NCI-H82 treated with DMSO at 0.1 percent for 48 hours (cell line): ENCODE data around the gene NPM1.

Experiments
- DNase-seq: peaks from one replicate; lab custom pipeline; 2025; ENCODE audit not compliant: unreplicated experiment; lab: John Stamatoyannopoulos, UW

The NPM1 gene

DNA sequence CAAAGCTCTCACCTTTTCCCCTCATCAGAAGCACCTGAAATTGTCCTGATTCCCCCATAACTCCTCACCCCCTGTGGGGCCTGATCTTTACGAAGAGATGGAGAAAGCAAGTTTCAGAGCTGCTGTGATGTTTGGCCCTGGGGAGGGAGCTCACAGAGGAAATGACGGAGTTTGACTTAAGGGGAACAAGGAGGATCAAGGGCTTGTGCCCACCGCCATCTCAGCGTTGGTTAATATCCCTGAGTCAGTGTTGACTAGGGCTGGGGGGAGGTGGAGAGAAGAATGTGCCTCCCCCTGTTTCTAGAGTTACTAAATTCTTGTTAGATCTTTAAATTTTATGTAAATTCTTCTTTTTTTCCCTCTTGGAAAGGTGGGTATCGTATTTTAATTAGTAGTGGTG, 59.6 kb downstream of the NPM1 start:
- DNase-seq = no peak

GRCh38 chr5:171449426-171449825, 61.8 kb downstream of the NPM1 start:
- no peak for DNase-seq

DNA sequence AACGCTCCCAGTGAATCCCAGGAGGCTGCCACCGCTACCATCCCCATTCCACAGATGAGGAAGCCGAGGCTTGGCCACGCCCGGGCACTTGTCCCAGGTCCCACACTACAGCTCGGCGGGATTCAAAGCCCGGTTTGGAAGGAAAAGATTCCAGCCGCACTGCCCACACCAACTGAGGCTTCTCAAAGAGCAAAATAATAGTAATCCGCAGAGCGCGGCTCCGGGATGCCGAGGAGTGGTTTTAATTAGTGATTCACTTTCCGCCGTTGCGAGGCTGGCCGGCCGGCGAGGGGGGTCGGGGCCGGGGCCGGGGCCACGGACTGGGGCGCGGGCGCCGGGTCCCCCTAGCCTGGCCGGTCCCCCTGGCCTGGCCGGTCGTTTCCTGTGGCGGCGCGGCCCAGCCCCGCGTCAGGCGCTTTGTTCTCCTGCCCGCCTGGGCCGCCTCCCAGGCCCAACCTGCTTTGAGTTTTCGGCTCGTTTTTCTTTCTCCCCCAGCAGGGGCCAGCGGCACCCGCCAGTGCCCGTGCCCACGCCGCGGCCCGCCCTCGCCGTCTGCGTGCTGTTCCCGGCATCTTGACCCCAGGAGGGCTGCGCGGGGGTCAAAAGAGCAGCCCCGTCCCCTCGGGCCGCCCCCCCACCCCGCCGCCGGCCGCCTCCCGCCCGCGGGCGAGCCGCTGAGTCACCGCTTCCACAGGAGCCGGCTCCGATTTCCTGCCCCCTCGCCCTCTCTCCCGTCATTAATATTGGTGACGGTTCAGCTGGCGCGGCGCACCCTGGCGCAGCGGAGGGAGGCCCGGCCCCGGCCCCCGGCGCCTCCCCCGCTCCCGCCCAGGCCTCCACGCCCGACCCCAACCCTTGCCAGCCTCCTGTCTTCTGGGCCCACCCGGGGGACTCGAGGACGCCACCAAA, 63.0 kb downstream of the NPM1 start:
- DNase-seq = no peak

DNA sequence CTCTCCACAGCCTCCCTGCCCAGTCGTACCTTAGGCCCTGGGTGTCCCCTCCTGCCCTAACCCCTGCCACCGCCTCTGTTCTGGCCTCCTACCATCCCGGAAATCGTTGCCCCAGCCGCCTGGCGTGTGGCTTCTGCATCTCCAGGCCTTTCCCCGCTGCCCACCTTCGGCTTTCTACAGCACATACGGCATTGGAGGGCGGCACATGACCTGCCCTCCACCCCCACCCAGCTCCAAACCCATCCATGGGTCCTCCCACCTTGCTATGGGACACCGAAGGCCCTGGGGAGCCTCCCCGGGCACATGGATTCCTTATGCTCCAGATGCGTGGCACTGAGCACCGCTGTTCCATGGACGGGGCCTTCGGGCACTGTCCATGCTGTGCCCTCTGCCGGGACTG, 63.8 kb downstream of the NPM1 start:
- DNase-seq = no peak

DNA sequence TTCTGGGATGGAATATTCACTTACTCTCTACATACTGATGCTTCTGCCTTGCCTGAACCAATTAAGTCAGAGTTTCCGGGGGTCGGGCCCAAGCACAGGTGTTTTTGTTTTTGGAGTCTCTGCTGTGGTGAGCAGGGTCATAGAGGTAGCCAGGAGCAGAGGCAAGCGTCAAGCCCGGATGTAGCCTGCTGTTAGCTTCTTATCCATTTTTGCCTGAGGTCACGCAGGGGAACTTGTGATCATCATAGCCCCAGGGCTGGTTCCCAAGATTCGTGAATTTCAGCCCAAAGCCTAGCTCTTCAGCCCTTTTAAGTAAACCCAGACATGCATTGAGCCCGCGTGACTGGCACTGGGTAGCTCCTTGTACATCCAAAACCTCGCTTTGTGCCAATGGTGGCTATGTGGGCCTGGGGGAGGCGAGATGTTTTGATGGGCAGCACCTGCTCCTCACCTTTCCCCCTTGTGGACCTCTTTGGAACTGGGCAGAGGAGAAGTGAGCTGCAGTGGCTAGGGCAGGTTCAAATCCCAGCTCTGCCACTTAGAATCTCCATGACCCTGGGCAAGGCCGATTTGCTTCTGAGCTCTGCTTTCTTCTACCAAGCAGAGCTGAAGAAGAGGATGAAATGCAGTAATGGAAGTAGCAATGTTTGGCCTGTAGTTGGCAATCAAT, 65.5 kb downstream of the NPM1 start:
- no peak for DNase-seq

DNA sequence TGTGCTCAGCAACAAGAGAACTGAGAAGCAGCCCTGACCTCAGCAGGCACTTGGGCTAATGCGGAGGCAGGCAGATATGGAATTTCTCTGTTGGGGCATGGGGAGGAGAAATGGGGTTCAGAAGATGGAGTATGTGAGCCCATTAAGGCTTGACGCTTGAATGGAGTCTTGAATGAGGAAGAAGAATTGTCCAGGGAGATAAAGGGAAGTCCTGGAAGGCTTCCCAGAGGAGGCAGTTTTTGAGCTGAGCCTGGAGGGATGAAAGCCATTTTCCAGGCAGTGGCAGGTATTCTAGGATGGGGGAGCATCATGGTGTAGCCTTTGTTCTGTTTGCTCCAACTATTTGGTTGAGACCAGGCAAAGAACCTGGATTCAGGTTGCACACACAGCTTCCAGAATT, 66.3 kb downstream of the NPM1 start:
- DNase-seq = no peak

DNA sequence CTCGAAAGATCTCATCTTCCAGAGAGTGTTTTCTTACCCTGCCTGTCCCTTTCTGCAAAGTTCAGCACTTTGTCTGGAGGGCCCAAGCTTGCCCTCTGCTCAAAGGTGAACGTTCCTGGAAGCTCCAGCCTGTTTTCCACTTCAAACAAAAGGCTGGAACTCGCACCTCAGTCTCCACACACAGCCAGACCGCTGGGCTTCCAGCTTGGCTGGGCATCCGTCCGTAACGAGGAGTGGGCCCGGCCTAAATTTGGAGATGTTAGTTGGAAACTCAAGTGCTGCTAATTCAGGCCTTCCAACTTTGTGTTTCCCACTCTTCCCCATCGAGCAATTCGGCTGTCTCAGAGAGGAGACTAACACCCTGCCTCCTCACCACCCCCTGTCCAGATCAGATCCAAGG, 66.9 kb downstream of the NPM1 start:
- DNase-seq = no peak

DNA sequence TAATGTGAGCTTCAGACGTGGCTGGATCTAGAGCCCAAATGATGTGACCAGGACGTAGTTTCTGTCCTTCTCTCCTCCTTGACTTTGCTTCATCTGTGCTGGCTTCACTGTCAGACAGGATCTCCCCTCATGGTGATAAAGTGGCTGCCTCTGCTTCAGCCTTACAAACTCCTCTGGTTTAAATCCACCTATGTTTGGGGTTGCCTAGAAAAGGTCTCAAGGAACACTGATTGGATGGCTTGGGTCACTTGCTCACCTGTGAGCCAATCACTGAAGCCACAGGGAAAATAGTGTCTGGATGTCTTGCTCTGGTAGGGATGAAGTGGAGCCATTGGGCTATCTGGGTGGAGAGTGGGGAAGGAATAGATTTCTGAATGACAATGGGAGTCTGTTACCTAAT, 67.9 kb downstream of the NPM1 start:
- DNase-seq = no peak

DNA sequence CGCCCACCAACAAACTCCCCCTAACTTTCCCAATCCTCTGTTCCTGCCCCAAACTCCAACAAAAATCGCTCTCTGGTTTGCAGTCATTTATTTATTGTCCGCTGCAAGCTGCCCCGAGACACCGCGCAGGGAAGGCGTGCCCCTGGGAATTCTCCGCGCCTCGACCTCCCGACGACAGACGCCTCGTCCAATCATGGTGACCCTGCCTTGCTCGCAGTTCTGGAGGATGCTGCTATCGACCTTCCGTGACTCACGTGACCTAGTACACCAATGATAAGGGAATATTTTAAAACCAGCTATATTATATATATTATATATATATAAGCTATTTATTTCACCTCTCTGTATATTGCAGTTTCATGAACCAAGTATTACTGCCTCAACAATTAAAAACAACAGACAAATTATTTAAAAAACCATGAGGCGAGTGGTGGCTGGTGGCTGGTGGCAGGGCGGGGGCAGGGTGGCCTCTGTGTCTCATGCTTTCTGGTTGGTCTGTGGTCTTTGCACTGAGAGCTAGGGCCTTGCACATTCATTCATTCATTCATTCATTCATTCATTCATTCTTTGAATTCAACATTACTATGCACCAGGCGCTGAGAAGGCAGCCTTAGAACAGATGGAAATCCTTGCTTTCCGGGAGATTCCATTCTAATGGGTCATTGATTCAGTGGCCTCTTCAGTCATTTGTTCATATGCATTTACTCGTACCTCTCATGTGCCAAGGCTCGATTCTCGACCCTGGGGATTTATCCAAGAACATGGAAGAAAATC, 69.7 kb downstream of the NPM1 start:
- DNase-seq = no peak

- DNase-seq = no peak
Measured at GRCh38 chr5:171459839-171460238, 72.2 kb downstream of the NPM1 start.
